K562 (cell line): Measurements from ENCODE around the gene ZFTA. TPM values are rescaled to one million over a fixed set of nuclear protein-coding genes. Genes with fewer than 3 reads are reported as not detected.

ENCODE experiments used
- ATAC-seq: fragments of 200-7000 bp; cut with Tn5 transposase; 3 replicates; pipeline ENCODE4 v1.9.1; 2020; ENCODE audit warnings: moderate library complexity
- BruUV-seq: library from RNA; stranded (reverse); fragments of 400-500 nt; replicated peaks from 2 replicates; lab custom pipeline; 2021; lab: Mats Ljungman, UMichigan
- CTCF ChIA-PET: fragments of 300-600 bp; formaldehyde crosslinking; extraction: SDS; loops from one replicate; lab custom pipeline; 2021; ENCODE audit warnings: low intra/inter-chr PET ratio; lab: Yijun Ruan, JAX
- POLR2A ChIA-PET: fragments of 300-600, 350-650 bp; sonication (Branson Sonifier 250); formaldehyde crosslinking; extraction: SDS; loops from one replicate; lab custom pipeline; 2021; ENCODE audit warnings: antibody characterized with exemption, inconsistent platforms; lab: Yijun Ruan, JAX
- DNase-seq, 4 experiments: peaks; one replicate each; pipeline versions ENCODE4 v3.0.0 to v3.0.0-alpha.2; 2011 to 2018; ENCODE audit warnings: low spot score in 3 of 4, mixed read lengths in 3 of 4; ENCODE audit errors: extremely low read depth in 1 of 4
- FAIRE-seq: peaks from 2 replicates; lab custom pipeline; 2011; peaks lifted over from hg19 to GRCh38; lab: Jason Lieb, UNC
- H2AFZ ChIP-seq: 2 replicates; pipeline ENCODE4 v1.6.0; 2011; ENCODE audit warnings: low read depth, low read length, control low read depth, inconsistent platforms
- H3K27ac ChIP-seq: fragments of 200-600 bp; 3 replicates; pipeline ENCODE4 v1.8.0; 2011; ENCODE audit warnings: low read depth, mild to moderate bottlenecking, control low read depth, inconsistent platforms, low read length, moderate library complexity, mixed read lengths; ENCODE audit errors: extremely low read depth
- H3K27me3 ChIP-seq, 2 experiments: fragments of 300-600 bp in 1 of 2; 2 replicates in 1 of 2; 3 replicates in 1 of 2; pipeline versions ENCODE4 v1.6.0 to v1.8.0; 2011; ENCODE audit warnings: inconsistent platforms in 2 of 2, low read length in 2 of 2, mild to moderate bottlenecking in 1 of 2, mixed read lengths in 1 of 2, moderate library complexity in 1 of 2; ENCODE audit not compliant: control insufficient read depth in 2 of 2, insufficient read depth in 2 of 2
- H3K36me3 ChIP-seq: fragments of 300-600 bp; 3 replicates; pipeline ENCODE4 v1.8.0; 2011; ENCODE audit warnings: mild to moderate bottlenecking, low read length, inconsistent platforms; ENCODE audit not compliant: control insufficient read depth, insufficient read depth
- H3K4me1 ChIP-seq, 2 experiments: fragments of 200-600 bp in 1 of 2; replicated peaks in 1 of 2; 2 replicates in 1 of 2; 3 replicates in 1 of 2; pipeline versions ENCODE4 v1.5.1 to v1.8.0; 2011; ENCODE audit warnings: inconsistent platforms in 2 of 2, low read length in 2 of 2, mild to moderate bottlenecking in 1 of 2, mixed read lengths in 1 of 2, moderate library complexity in 1 of 2; ENCODE audit not compliant: control insufficient read depth in 2 of 2, insufficient read depth in 2 of 2
- H3K4me2 ChIP-seq: 2 replicates; pipeline ENCODE4 v1.6.1; 2011; ENCODE audit warnings: low read length, control low read depth, inconsistent platforms, mixed read lengths; ENCODE audit not compliant: insufficient read depth
- H3K4me3 ChIP-seq: fragments of 200-600 bp; sonication (generic), shearing (Covaris generic); 2 replicates; pipeline ENCODE4 v1.5.1; 2016; ENCODE audit warnings: control low read depth, inconsistent platforms
- H3K79me2 ChIP-seq: fragments of 200-600 bp; 3 replicates; pipeline ENCODE4 v1.8.0; 2011; ENCODE audit warnings: low read length, inconsistent platforms; ENCODE audit not compliant: control insufficient read depth, insufficient read depth
- H3K9ac ChIP-seq, 2 experiments: 2 replicates each; pipeline versions ENCODE4 v1.6.0 to v1.6.1; 2011; ENCODE audit warnings: low read depth in 2 of 2, low read length in 2 of 2, control low read depth in 1 of 2, inconsistent platforms in 1 of 2, mild to moderate bottlenecking in 1 of 2, mixed read lengths in 1 of 2; ENCODE audit not compliant: insufficient read depth in 1 of 2
- H3K9me1 ChIP-seq: one replicate; pipeline ENCODE4 v1.6.0; 2011; ENCODE audit warnings: inconsistent platforms, mild to moderate bottlenecking, low read length, moderate library complexity; ENCODE audit not compliant: control insufficient read depth, insufficient read depth
- H3K9me3 ChIP-seq: replicated peaks from 2 replicates; pipeline ENCODE4 v1.5.1; 2011; ENCODE audit warnings: low read depth, low read length, inconsistent platforms; ENCODE audit not compliant: control insufficient read depth, insufficient read depth
- H4K20me1 ChIP-seq: replicated peaks from 2 replicates; pipeline ENCODE4 v1.6.1; 2011; ENCODE audit warnings: low read length, inconsistent platforms, mixed read lengths; ENCODE audit not compliant: control insufficient read depth, insufficient read depth
- AFF1 ChIP-seq, 2 experiments: fragments of 450-650 bp; IDR thresholded peaks; 2 replicates each; pipeline ENCODE4 v1.6.1; 2018; ENCODE audit warnings: mild to moderate bottlenecking in 2 of 2, low read depth in 1 of 2; ENCODE audit not compliant: partially characterized antibody in 2 of 2
- CHD2 ChIP-seq: IDR thresholded peaks from 2 replicates; pipeline ENCODE4 v1.6.1; 2011; ENCODE audit warnings: low read depth, low read length
- HDAC1 ChIP-seq, 2 experiments: fragments of 450-650 bp; IDR thresholded peaks; 2 replicates each; pipeline ENCODE4 v1.6.1; 2016 to 2017; ENCODE audit warnings: inconsistent platforms in 1 of 2, mild to moderate bottlenecking in 1 of 2, moderate library complexity in 1 of 2
- KAT8 ChIP-seq: fragments of 450-650 bp; IDR thresholded peaks from 2 replicates; pipeline ENCODE4 v1.6.1; 2016; ENCODE audit warnings: low read depth, mild to moderate bottlenecking
- TRIM24 ChIP-seq, 2 experiments: fragments of 450-650 bp; IDR thresholded peaks; 2 replicates each; pipeline ENCODE4 v1.6.1; 2016
- ZBTB12 ChIP-seq: fragments of 250-450 bp; sonication (Bioruptor Pico); IDR thresholded peaks from 2 replicates; pipeline ENCODE4 v1.4.0; 2020
- ZNF512 ChIP-seq: IDR thresholded peaks from 2 replicates; pipeline ENCODE4 v1.6.1; 2016; ENCODE audit warnings: missing genetic modification characterization, missing compliant biosample characterization
- ZNF583 ChIP-seq: fragments of 250-450 bp; sonication (Bioruptor Pico); IDR thresholded peaks from 2 replicates; pipeline ENCODE4 v1.4.0; 2020
- ZNF75A ChIP-seq: fragments of 450-650 bp; formaldehyde crosslinking; IDR thresholded peaks from 2 replicates; pipeline ENCODE4 v1.4.0; 2020; ENCODE audit warnings: mild to moderate bottlenecking
- ZSCAN29 ChIP-seq: fragments of 450-650 bp; IDR thresholded peaks from 2 replicates; pipeline ENCODE4 v1.6.1; 2017
- WGBS: fragments of 100-300 bp; shearing (Covaris generic); methylation state at CpG from one replicate; pipeline ENCODE4 v1.1.6; 2016; ENCODE audit warnings: low coverage, mixed read lengths; ENCODE audit not compliant: insufficient coverage; ENCODE audit errors: missing lambda C conversion rate; 5-methylcytosine and 5-hydroxymethylcytosine counted together
- in situ Hi-C: fragments of 300-500 bp; cut with MboI; formaldehyde crosslinking; loops from 4 replicates; pipeline ENCODE4 v1.15.0; 2018; ENCODE audit warnings: inconsistent platforms, mixed read lengths
- intact Hi-C: fragments of 100-400 bp; cut with micrococcal nuclease; formaldehyde crosslinking; loops from 2 replicates; pipeline ENCODE4 v1.14.2; 2022
- polyA plus RNA-seq, 8 experiments: library from polyadenylated mRNA; depleted of rRNA in 4 of 8; stranded (reverse) in 5 of 8; unstranded in 3 of 8; fragments of >200 nt; fragmentation: Nextera tagmentation in 2 of 8; fragmentation: Illumina TruSeq in 1 of 8; extraction: Ambion mirVana in 2 of 8; extraction: Trizol in 1 of 8; gene quantifications; 2 replicates each; pipeline versions ENCODE4 v1.2.1 to v1.2.3, GENCODE V29; 2011 to 2014; ENCODE audit warnings: inconsistent platforms in 1 of 8, missing spikeins in 1 of 8
- total RNA-seq, 7 experiments: library from RNA; depleted of rRNA in 6 of 7; stranded (reverse); fragments of >200 nt in 6 of 7; fragmentation: Illumina TruSeq in 2 of 7; extraction: Trizol in 2 of 7; gene quantifications; 2 replicates each; pipeline versions ENCODE4 v1.2.1 to v1.2.3, GENCODE V29; 2011 to 2021; ENCODE audit warnings: low replicate concordance in 1 of 7
- TF ChIP-seq, protein P1 (sequence below): fragments of 250-450 bp; sonication (Bioruptor Pico); IDR thresholded peaks from 2 replicates; pipeline ENCODE4 v1.6.1; 2021; ENCODE audit warnings: mild to moderate bottlenecking

Gene ZFTA
- total and polyA plus RNA-seq, 9 of the 15 experiments (the other 6 are each of a cell fraction or from before 2014, with no cell fraction given) = 0.45 to 12.3 (median 2.9) TPM

DNA sequence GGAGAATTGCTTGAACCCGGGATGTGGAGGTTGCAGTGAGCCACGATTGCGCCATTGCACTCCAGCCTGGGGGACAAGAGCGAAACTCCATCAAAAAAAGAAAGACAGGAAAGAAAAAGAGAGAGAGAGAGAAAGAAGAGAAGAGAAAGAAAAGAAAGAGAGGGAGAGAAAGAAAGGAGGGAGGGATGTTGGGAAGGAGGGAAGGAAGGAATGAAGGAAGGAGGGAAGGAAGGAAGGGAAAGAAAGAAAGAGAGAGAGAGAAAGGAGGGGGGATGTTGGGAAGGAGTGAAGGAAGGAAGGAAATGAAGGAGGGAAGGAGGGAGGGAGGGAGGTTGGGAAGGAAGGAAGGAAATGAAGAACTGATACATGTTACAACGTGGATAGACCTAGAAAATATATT, 32.3 kb upstream of the ZFTA start:
- intact Hi-C loops = no loop called here
- ChIA-PET CTCF (no interaction called here), POLR2A (no interaction called here)
- BruUV-seq = no TSS peak
- Histone ChIP-seq H3K9ac (no peak overlapping the region), H2AFZ (no peak overlapping the region), H3K4me1 (peaks cover 9 to 10% of the 10 kb centered on the region in 2 experiments), H3K79me2 (no peaks in the 10 kb centered on the region), H3K27ac (no peak overlapping the region), H3K36me3 (no peaks in the 10 kb centered on the region), H3K4me3 (no peak overlapping the region), H4K20me1 (no peaks in the 10 kb centered on the region), H3K9me1 (no peaks in the 10 kb centered on the region), H3K4me2 (no peak overlapping the region), H3K9me3 (no peaks in the 10 kb centered on the region), H3K27me3 (peaks cover 8 to 13% of the 10 kb centered on the region in 2 experiments; a peak in 3 of 5 replicates)
- WGBS = 0% methylated on average over 1 of the region's 5 CpGs
- ATAC-seq = no peak
- no peak for DNase-seq
- in situ Hi-C loops = no loop called here
- FAIRE-seq = no peak
- TF ChIP-seq HDAC1 (IDR thresholded peaks at IDR 0.05) = 0 out of 4 replicates have a peak, but pooled peaks of 1 of the 2 experiments have one; percentile 12
- TF ChIP-seq ZNF583 (CRISPR knock-in tag) = no peak
- TF ChIP-seq KAT8 = no peak
- peak; percentile 55 for TF ChIP-seq ZNF512 (tag)
- TF ChIP-seq TRIM24 (IDR thresholded peaks at IDR 0.05) = peak in 1 of 2 experiments; percentile 17; a peak in 1 of 4 replicates
- TF ChIP-seq AFF1 (IDR thresholded peaks at IDR 0.05; ENCODE audit: low read depth in 1 of 2, partially characterized antibody in 2 of 2) = no peak
- TF ChIP-seq, protein P1, sequence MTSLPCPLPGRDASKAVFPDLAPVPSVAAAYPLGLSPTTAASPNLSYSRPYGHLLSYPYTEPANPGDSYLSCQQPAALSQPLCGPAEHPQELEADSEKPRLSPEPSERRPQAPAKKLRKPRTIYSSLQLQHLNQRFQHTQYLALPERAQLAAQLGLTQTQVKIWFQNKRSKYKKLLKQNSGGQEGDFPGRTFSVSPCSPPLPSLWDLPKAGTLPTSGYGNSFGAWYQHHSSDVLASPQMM (CRISPR knock-in tag) = no peak
- TF ChIP-seq CHD2 = no peak
- TF ChIP-seq ZBTB12 (CRISPR knock-in tag) = no peak
- TF ChIP-seq ZNF75A (CRISPR knock-in tag) = no peak
- no peak for TF ChIP-seq ZSCAN29
